Gastroesophageal sphincter (tissue), 4 donors: Measurements from ENCODE around the gene TSHB. TPM values are rescaled to one million over a fixed set of nuclear protein-coding genes. Genes with fewer than 3 reads are reported as not detected.

Experiments
- ATAC-seq: fragments of 150-250 bp; one replicate; pipeline ENCODE4 v1.9.1; 2016; ENCODE audit warnings: mild to moderate bottlenecking, moderate library complexity
- H3K27ac ChIP-seq, 4 donors: fragments of 200-600 bp; sonication (generic) in 3 of 4; 1 replicate in 3 of 4; 2 replicates in 1 of 4; pipeline ENCODE4 v1.5.1; 2016 to 2019
- H3K27me3 ChIP-seq: fragments of 200-600 bp; sonication (generic); one replicate; pipeline ENCODE4 v1.5.1; 2019
- H3K36me3 ChIP-seq, 2 donors: fragments of 200-600 bp; sonication (generic); one replicate each; pipeline ENCODE4 v1.5.1; 2019; ENCODE audit warnings: control low read depth in 1 of 2
- H3K4me1 ChIP-seq, 3 donors: fragments of 200-600 bp; sonication (generic); 1 replicate in 2 of 3; 2 replicates in 1 of 3; pipeline ENCODE4 v1.5.1; 2016 to 2019; ENCODE audit warnings: control low read depth in 2 of 3
- H3K4me3 ChIP-seq, 2 donors: fragments of 200-600 bp; sonication (generic); one replicate each; pipeline ENCODE4 v1.5.1; 2019; ENCODE audit warnings: mild to moderate bottlenecking in 1 of 2, moderate library complexity in 1 of 2
- H3K9me3 ChIP-seq, 3 donors: fragments of 200-600 bp; sonication (generic); one replicate each; pipeline ENCODE4 v1.5.1; 2017 to 2019; ENCODE audit warnings: control low read depth in 2 of 3
- EP300 ChIP-seq: sonication (generic); formaldehyde crosslinking; IDR thresholded peaks from one replicate; pipeline ENCODE4 v1.6.1; 2017; ENCODE audit warnings: antibody characterized with exemption, mild to moderate bottlenecking
- POLR2A ChIP-seq, 2 donors: fragments of 450-650 bp; IDR thresholded peaks; one replicate each; pipeline ENCODE4 v1.6.1; 2017; ENCODE audit warnings: antibody characterized with exemption in 2 of 2, mild to moderate bottlenecking in 2 of 2, moderate library complexity in 1 of 2
- POLR2AphosphoS5 ChIP-seq: sonication (generic); formaldehyde crosslinking; IDR thresholded peaks from one replicate; pipeline ENCODE4 v1.6.1; 2017; ENCODE audit warnings: antibody characterized with exemption
- WGBS, 2 donors: methylation state at CpG; one replicate each; pipeline ENCODE4 v1.1.5; 2018; ENCODE audit warnings: low coverage in 1 of 2; 5-methylcytosine and 5-hydroxymethylcytosine counted together
- total RNA-seq, 4 donors: library from RNA; depleted of rRNA; stranded (reverse); fragments of >200 nt; gene quantifications; one replicate each; pipeline ENCODE4 v1.1.0, GENCODE V29; 2016
- TF ChIP-seq, protein P1 (sequence below), 4 experiments: fragments of 200-600 bp in 2 of 4; fragments of 450-650 bp in 2 of 4; sonication (generic) in 1 of 4; IDR thresholded peaks; one replicate each; pipeline ENCODE4 v1.5.1; 2017 to 2019; ENCODE audit warnings: antibody characterized with exemption in 4 of 4, mild to moderate bottlenecking in 2 of 4, moderate library complexity in 2 of 4

TSHB gene
- total RNA-seq, 4 donors from 2014 or later = not detected

DNA sequence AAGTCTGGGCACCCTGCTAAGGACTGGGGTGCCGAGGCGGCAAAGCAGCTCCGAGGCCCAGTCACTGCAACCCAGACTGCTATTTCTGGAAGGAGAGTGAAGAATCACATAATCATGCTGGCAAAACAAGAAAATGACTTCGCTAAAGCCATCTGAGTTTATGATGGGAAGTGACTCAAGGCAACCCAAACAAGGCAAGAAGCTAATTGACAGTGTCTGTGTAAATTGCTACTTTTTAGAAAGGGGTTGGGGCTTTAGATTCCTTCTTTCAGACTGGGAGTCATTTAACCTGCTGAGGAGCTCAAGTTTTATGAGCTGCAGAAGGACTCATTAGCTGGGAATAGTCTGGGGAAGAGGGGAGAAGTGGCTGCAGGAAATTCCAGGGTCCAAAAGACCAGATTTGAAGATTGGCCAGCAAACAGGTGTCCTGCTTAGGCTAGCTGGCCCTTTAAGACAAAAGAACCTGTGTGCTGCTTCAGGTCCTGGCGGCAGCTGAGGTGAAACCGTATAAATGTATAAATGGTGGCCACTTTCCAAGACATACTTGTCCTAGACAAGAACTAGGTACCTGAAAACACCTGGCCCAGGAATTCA, 28.1 kb downstream of the TSHB start:
- WGBS, 2 donors = 73 to 89% methylated on average over 3 to 6 of the region's 6 CpGs
- Histone ChIP-seq H3K36me3 (peaks cover 0 to 27% of the 10 kb centered on the region in 2 donors), H3K27ac (peak overlapping the region in 3 of 4 donors; percentile 67 to 71 (median 70)), H3K9me3 (no peaks in the 10 kb centered on the region), H3K4me1 (peaks cover 0 to 50% (median 0%) of the 10 kb centered on the region in 3 donors), H3K27me3 (no peaks in the 10 kb centered on the region), H3K4me3 (no peak overlapping the region)
- no peak for TF ChIP-seq POLR2AphosphoS5
- no peak for ATAC-seq

DNA sequence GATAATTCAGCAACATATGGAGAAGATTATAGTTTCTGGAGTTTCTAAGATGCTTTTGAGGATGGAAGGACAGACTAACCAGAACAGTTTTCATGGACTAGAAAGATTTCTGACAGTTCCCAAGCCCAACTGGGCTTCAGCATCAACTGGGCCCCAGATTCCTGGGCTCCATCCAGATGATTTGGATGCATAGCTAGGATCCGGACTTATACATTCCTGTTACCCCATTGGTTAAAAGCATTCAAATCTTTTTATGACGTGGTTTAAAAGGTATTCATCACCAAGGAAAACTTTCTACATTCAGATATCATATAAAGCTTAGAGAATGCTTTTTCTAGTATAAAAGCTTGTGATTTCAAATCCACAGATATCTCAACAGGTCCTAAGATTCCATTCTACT, 29.7 kb downstream of the TSHB start:
- H3K36me3 ChIP-seq = peaks cover 0 to 24% of the 10 kb centered on the region in 2 donors
- no peak overlapping the region for H3K4me3 ChIP-seq
- TF ChIP-seq, protein P1, sequence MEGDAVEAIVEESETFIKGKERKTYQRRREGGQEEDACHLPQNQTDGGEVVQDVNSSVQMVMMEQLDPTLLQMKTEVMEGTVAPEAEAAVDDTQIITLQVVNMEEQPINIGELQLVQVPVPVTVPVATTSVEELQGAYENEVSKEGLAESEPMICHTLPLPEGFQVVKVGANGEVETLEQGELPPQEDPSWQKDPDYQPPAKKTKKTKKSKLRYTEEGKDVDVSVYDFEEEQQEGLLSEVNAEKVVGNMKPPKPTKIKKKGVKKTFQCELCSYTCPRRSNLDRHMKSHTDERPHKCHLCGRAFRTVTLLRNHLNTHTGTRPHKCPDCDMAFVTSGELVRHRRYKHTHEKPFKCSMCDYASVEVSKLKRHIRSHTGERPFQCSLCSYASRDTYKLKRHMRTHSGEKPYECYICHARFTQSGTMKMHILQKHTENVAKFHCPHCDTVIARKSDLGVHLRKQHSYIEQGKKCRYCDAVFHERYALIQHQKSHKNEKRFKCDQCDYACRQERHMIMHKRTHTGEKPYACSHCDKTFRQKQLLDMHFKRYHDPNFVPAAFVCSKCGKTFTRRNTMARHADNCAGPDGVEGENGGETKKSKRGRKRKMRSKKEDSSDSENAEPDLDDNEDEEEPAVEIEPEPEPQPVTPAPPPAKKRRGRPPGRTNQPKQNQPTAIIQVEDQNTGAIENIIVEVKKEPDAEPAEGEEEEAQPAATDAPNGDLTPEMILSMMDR (IDR thresholded peaks at IDR 0.05) = no peak
- TF ChIP-seq POLR2AphosphoS5 = no peak
- no peak for TF ChIP-seq POLR2A (IDR thresholded peaks at IDR 0.05)
- TF ChIP-seq EP300 = no peak
- H3K9me3 ChIP-seq = no peaks in the 10 kb centered on the region
- H3K27me3 ChIP-seq = no peaks in the 10 kb centered on the region
- peaks cover 0 to 48% (median 0%) of the 10 kb centered on the region in 3 donors for H3K4me1 ChIP-seq
- 30 to 32% methylated on average over 2 of the region's 2 CpGs for WGBS, 2 donors
- H3K27ac ChIP-seq = no peak overlapping the region
- ATAC-seq = no peak

DNA sequence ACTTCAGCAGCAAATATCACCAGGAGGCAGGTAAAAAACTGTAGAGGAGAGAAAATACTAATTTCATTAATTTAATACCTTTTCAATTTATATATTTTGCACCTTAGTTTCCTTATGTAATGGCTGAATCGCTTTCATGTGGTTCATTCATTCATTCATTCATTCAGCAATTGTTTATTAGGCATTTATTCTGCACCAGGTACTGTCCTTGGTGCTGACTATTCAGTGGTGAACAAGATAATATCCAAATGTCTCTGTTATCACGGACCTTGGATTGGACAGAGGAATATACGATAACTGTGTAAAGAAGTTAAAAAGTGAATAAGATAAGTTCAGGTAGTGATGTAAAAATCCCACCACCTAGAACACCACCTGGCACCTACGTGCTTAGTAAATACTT, 30.9 kb downstream of the TSHB start:
- Histone ChIP-seq H3K27me3 (no peaks in the 10 kb centered on the region), H3K36me3 (peaks cover 0 to 18% of the 10 kb centered on the region in 2 donors), H3K4me3 (no peak overlapping the region), H3K27ac (no peak overlapping the region), H3K9me3 (no peaks in the 10 kb centered on the region), H3K4me1 (peaks cover 0 to 48% (median 0%) of the 10 kb centered on the region in 3 donors)
- 62 to 90% methylated on average over 2 to 4 of the region's 4 CpGs for WGBS, 2 donors
- TF ChIP-seq, protein P1 (IDR thresholded peaks at IDR 0.05) = no peak
- TF ChIP-seq POLR2A (IDR thresholded peaks at IDR 0.05) (no peak), EP300 (no peak), POLR2AphosphoS5 (no peak)
- no peak for ATAC-seq

DNA sequence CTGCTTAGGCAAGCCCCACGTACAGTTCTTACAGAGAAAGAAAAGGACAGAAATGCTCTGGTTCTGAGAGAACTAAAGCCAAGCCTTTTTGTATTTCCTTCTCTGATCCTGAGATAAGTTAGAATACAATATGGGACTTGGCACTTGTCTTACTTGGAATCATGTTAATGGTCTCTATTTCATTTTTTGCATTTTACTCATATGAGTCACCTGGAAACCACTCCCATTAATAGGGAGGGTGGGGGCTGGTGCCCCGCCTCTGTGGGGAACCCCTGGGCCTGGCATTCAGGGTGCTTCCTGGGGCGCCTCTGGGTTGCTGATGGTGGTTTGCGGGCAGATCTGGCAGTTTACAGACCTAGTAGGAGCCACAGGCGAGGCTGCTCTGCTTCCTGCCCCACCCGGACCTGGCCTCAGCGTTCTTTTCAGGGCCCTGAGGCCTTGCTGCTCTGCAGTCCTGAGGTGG, 32.9 kb downstream of the TSHB start:
- no peaks in the 10 kb centered on the region for H3K27me3 ChIP-seq
- peaks cover 0 to 13% of the 10 kb centered on the region in 2 donors for H3K36me3 ChIP-seq
- TF ChIP-seq POLR2A (IDR thresholded peaks at IDR 0.05) = no peak
- no peak for TF ChIP-seq EP300
- peak; percentile 23 for TF ChIP-seq POLR2AphosphoS5
- 55 to 59% methylated on average over 7 of the region's 7 CpGs for WGBS, 2 donors
- peak overlapping the region in 3 of 4 donors; percentile 54 to 69 (median 58) for H3K27ac ChIP-seq
- H3K4me3 ChIP-seq = no peak overlapping the region
- ATAC-seq = peak; percentile 70
- no peaks in the 10 kb centered on the region for H3K9me3 ChIP-seq
- peaks cover 0 to 43% (median 0%) of the 10 kb centered on the region in 3 donors for H3K4me1 ChIP-seq

DNA sequence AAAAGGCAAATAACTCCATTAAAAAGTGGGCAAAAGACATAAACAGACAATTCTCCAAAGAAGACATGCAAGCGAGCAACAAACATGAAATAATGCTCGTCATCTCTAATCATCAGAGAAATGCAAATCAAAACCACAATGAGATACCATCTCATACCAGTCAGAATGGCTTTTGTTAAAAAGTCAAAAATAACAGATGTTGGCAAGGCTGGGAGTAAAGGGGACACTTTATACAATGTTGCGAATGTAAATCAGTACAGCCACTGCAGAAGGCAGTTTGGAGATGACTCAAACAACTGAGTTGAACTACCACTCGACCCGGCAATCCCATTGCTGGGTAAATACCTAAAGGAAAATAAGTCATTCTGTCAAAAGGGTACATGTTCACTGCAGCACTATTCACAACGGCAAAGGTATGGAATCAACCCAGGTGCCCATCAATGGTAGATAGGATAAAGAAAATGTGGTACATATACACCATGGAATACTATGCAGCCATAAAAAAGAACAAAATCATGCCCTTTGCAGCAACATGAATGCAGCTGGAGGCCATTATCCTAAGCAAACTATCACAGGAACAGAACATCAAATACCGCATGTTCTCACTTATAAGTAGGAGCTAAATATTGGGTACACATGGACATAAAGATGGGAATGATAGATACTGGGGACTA, 33.7 kb downstream of the TSHB start:
- WGBS, 2 donors = 71 to 78% methylated on average over 6 to 7 of the region's 7 CpGs
- H3K4me1 ChIP-seq = peaks cover 0 to 51% (median 0%) of the 10 kb centered on the region in 3 donors
- H3K27me3 ChIP-seq = no peaks in the 10 kb centered on the region
- no peak for ATAC-seq
- no peaks in the 10 kb centered on the region for H3K9me3 ChIP-seq
- peak overlapping the region in 2 of 4 donors; percentile 54 to 69 for H3K27ac ChIP-seq
- no peak overlapping the region for H3K4me3 ChIP-seq
- TF ChIP-seq EP300 (no peak), POLR2A (IDR thresholded peaks at IDR 0.05) (no peak), POLR2AphosphoS5 (no peak)
- TF ChIP-seq, protein P1 (IDR thresholded peaks at IDR 0.05) = no peak
- peaks cover 0 to 6% of the 10 kb centered on the region in 2 donors for H3K36me3 ChIP-seq
